ENCODE measurements around the gene CPSF7.

DNA sequence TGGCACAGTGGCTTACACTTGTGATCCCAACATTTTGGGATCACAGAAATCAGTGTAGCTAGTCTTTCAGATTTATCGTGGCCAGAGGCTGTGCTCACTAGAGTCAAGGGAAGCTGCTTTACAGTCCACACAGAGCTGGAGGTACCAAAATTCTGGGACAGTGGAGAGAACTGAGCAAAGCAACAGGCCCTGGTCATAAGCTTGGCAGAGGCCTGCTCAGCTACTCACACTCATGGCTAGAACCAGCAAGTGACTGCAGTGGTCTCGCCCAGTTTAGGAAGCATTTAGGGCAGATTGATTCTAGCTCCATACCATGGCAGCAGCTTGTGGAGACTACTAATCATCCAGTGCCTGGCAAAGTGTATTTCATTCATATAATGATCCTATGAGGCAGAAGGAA, 28.6 kb downstream of the CPSF7 start:
- TF ChIP-seq EZH2 (IDR thresholded peaks at IDR 0.05; ENCODE audit: insufficient read depth, poor library complexity, severe bottlenecking) (no peak), EZH2phosphoT487 (IDR thresholded peaks at IDR 0.05; ENCODE audit: insufficient read depth, low read depth) (no peak)
